A549 (cell line): Measurements from ENCODE around the gene FOXP1. TPM values are rescaled to one million over a fixed set of nuclear protein-coding genes. Genes with fewer than 3 reads are reported as not detected.

Experiments
- ATAC-seq, 2 experiments: fragments of 200-7000 bp in 1 of 2; fragments of >200 bp in 1 of 2; cut with Nextera tagmentation in 1 of 2; cut with Tn5 transposase in 1 of 2; 3 replicates each; pipeline versions ENCODE4 v1.8.0 to v1.9.1; 2018 to 2020; ENCODE audit warnings: mild to moderate bottlenecking in 1 of 2, moderate library complexity in 1 of 2
- CTCF ChIA-PET: fragments of 300-600 bp; sonication (Branson Sonifier 250); formaldehyde crosslinking; extraction: SDS; loops from one replicate; lab custom pipeline; 2021; ENCODE audit warnings: antibody characterized with exemption, inconsistent platforms; lab: Yijun Ruan, JAX
- POLR2A ChIA-PET: fragments of 350-600 bp; formaldehyde crosslinking; extraction: SDS; loops from one replicate; lab custom pipeline; 2021; ENCODE audit warnings: antibody characterized with exemption, inconsistent platforms; lab: Yijun Ruan, JAX
- DNase-seq, 2 experiments: peaks; one replicate each; pipeline versions ENCODE4 v3.0.0 to v3.0.0-alpha.2; 2011 to 2016; ENCODE audit warnings: low read depth in 1 of 2, low spot score in 1 of 2
- FAIRE-seq: peaks from 2 replicates; lab custom pipeline; 2011; peaks lifted over from hg19 to GRCh38; lab: Jason Lieb, UNC
- H3K27ac ChIP-seq, 2 experiments: fragments of >200 bp; sonication (Bioruptor Twin); formaldehyde crosslinking; 3 replicates each; pipeline ENCODE4 v1.5.1; 2016 to 2017
- H3K4me1 ChIP-seq: fragments of >200 bp; sonication (Bioruptor Twin); formaldehyde crosslinking; 3 replicates; pipeline ENCODE4 v1.6.1; 2016
- H3K4me2 ChIP-seq: fragments of >200 bp; sonication (Bioruptor Twin); formaldehyde crosslinking; 3 replicates; pipeline ENCODE4 v1.6.1; 2016
- H3K4me3 ChIP-seq: fragments of >200 bp; sonication (Bioruptor Twin); formaldehyde crosslinking; 3 replicates; pipeline ENCODE4 v1.5.1; 2016
- H3K9me3 ChIP-seq: fragments of >200 bp; sonication (Bioruptor Twin); formaldehyde crosslinking; 3 replicates; pipeline ENCODE4 v1.6.1; 2016
- ATOH8 ChIP-seq: fragments of 250-450 bp; sonication (Bioruptor Pico); IDR thresholded peaks from 2 replicates; pipeline ENCODE4 v1.5.0; 2020; ENCODE audit warnings: low read depth, mild to moderate bottlenecking, moderate library complexity
- CBX2 ChIP-seq: fragments of 200-600 bp; sonication (generic); IDR thresholded peaks from 2 replicates; pipeline ENCODE4 v1.6.1; 2016; ENCODE audit warnings: low read depth, mild to moderate bottlenecking, borderline replicate concordance
- CBX8 ChIP-seq: fragments of 200-600 bp; sonication (generic); IDR thresholded peaks from 2 replicates; pipeline ENCODE4 v1.6.1; 2016
- CEBPB ChIP-seq, 2 experiments: fragments of >200 bp in 1 of 2; sonication (Bioruptor Twin) in 1 of 2; formaldehyde crosslinking in 1 of 2; IDR thresholded peaks; 2 replicates each; pipeline ENCODE4 v1.6.1; 2012 to 2016
- CHD4 ChIP-seq: fragments of 200-600 bp; sonication (generic); IDR thresholded peaks from 2 replicates; pipeline ENCODE4 v1.6.1; 2016; ENCODE audit warnings: antibody characterized with exemption, mild to moderate bottlenecking, borderline replicate concordance
- EHF ChIP-seq: fragments of 250-450 bp; sonication (Bioruptor Pico); IDR thresholded peaks from 2 replicates; pipeline ENCODE4 v1.5.0; 2020; ENCODE audit warnings: mild to moderate bottlenecking
- EHMT2 ChIP-seq: fragments of 200-600 bp; sonication (generic); IDR thresholded peaks from 2 replicates; pipeline ENCODE4 v1.6.1; 2016; ENCODE audit warnings: antibody characterized with exemption, low read depth, mild to moderate bottlenecking, moderate library complexity
- ESRRA ChIP-seq: fragments of 150-350 bp; IDR thresholded peaks from 2 replicates; pipeline ENCODE4 v1.6.1; 2014; ENCODE audit warnings: mild to moderate bottlenecking, low read length, borderline replicate concordance
- FOSL2 ChIP-seq, 2 experiments: fragments of 450-650 bp in 1 of 2; fragments of >200 bp in 1 of 2; sonication (Bioruptor Twin) in 1 of 2; formaldehyde crosslinking; IDR thresholded peaks; 2 replicates each; pipeline versions ENCODE4 v1.5.0 to v1.6.1; 2016 to 2020; ENCODE audit warnings: mild to moderate bottlenecking in 1 of 2, moderate library complexity in 1 of 2
- HES2 ChIP-seq: fragments of >200 bp; sonication (Bioruptor Twin); formaldehyde crosslinking; IDR thresholded peaks from 2 replicates; pipeline ENCODE4 v1.6.1; 2016
- HOXB13 ChIP-seq: fragments of 250-450 bp; sonication (Bioruptor Pico); IDR thresholded peaks from 2 replicates; pipeline ENCODE4 v1.5.0; 2020; ENCODE audit warnings: low read depth, mild to moderate bottlenecking, moderate library complexity
- JUNB ChIP-seq: fragments of >200 bp; sonication (Bioruptor Twin); formaldehyde crosslinking; IDR thresholded peaks from 2 replicates; pipeline ENCODE4 v1.6.1; 2016
- KDM1A ChIP-seq: fragments of 200-600 bp; sonication (generic); IDR thresholded peaks from 2 replicates; pipeline ENCODE4 v1.6.1; 2016; ENCODE audit warnings: low read depth, mild to moderate bottlenecking
- KDM5A ChIP-seq: fragments of 200-600 bp; sonication (generic); IDR thresholded peaks from 2 replicates; pipeline ENCODE4 v1.6.1; 2016; ENCODE audit warnings: antibody characterized with exemption, mild to moderate bottlenecking
- MAZ ChIP-seq: fragments of 150-350 bp; IDR thresholded peaks from 2 replicates; pipeline ENCODE4 v1.6.1; 2014; ENCODE audit warnings: antibody characterized with exemption, low read depth, low read length, borderline replicate concordance
- NFE2L2 ChIP-seq: fragments of 150-350 bp; conservative IDR thresholded peaks from 2 replicates; pipeline ENCODE4 v1.6.1; 2014; ENCODE audit warnings: low read length
- NPAS2 ChIP-seq: fragments of 250-450 bp; sonication (Bioruptor Pico); IDR thresholded peaks from 2 replicates; pipeline ENCODE4 v1.8.0; 2022; ENCODE audit warnings: mild to moderate bottlenecking, moderate library complexity, borderline replicate concordance
- PBX3 ChIP-seq: IDR thresholded peaks from 2 replicates; pipeline ENCODE4 v1.6.1; 2012
- PHF8 ChIP-seq: fragments of 200-600 bp; sonication (generic); IDR thresholded peaks from 2 replicates; pipeline ENCODE4 v1.6.1; 2016; ENCODE audit warnings: low read depth, mild to moderate bottlenecking, antibody characterized with exemption, moderate library complexity, borderline replicate concordance
- POLR2A ChIP-seq: IDR thresholded peaks from 2 replicates; pipeline ENCODE4 v1.6.1; 2012; ENCODE audit warnings: mild to moderate bottlenecking, low read length
- POLR2AphosphoS2 ChIP-seq: conservative IDR thresholded peaks from 2 replicates; pipeline ENCODE4 v1.6.1; 2012; ENCODE audit warnings: low read length, improper control_type of control experiment, inconsistent platforms
- RAD21 ChIP-seq, 2 experiments: fragments of >200 bp in 1 of 2; sonication (Bioruptor Twin) in 1 of 2; formaldehyde crosslinking in 1 of 2; IDR thresholded peaks in 1 of 2; conservative IDR thresholded peaks in 1 of 2; 2 replicates in 1 of 2; 3 replicates in 1 of 2; pipeline ENCODE4 v1.6.1; 2012 to 2018; ENCODE audit warnings: inconsistent platforms in 1 of 2
- RNF2 ChIP-seq: fragments of 200-600 bp; sonication (generic); IDR thresholded peaks from 2 replicates; pipeline ENCODE4 v1.6.1; 2016; ENCODE audit warnings: low read depth, mild to moderate bottlenecking, antibody characterized with exemption, moderate library complexity, borderline replicate concordance
- TP53 ChIP-seq: fragments of 250-450 bp; sonication (Bioruptor Pico); IDR thresholded peaks from 2 replicates; pipeline ENCODE4 v1.5.0; 2021; ENCODE audit warnings: mild to moderate bottlenecking, moderate library complexity
- USF2 ChIP-seq: fragments of 450-650 bp; IDR thresholded peaks from 2 replicates; pipeline ENCODE4 v1.6.1; 2014; ENCODE audit warnings: antibody characterized with exemption
- WGBS: methylation state at CpG from one replicate; pipeline ENCODE4 v1.1.6; 2017; ENCODE audit errors: missing lambda C conversion rate; 5-methylcytosine and 5-hydroxymethylcytosine counted together
- polyA plus RNA-seq, 4 experiments: library from polyadenylated mRNA; depleted of rRNA in 3 of 4; stranded (reverse); fragments of >200 nt; fragmentation: RNase III in 1 of 4; extraction: RNeasy Plus Mini Kit Qiagen cat#74134 plus additional on column Dnase treatment in 1 of 4; gene quantifications; 2 replicates in 3 of 4; 3 replicates in 1 of 4; pipeline ENCODE4 v1.2.3, GENCODE V29; 2011 to 2017

Gene FOXP1
- polyA plus RNA-seq, 2 of the 4 experiments (the other 2 are of a cell fraction) = 12.8 to 13.9 TPM

- Histone ChIP-seq H3K4me3 (no peak overlapping the region), H3K4me2 (no peak overlapping the region), H3K4me1 (peaks cover 15% of the 10 kb centered on the region), H3K27ac (no peak overlapping the region), H3K9me3 (no peaks in the 10 kb centered on the region)
- POLR2A ChIA-PET = no interaction called here
- CTCF ChIA-PET = no interaction called here
- DNase-seq = no peak
- WGBS = 92% methylated on average over 8 of the region's 8 CpGs
- no peak for ATAC-seq
- no peak for TF ChIP-seq TP53 (CRISPR knock-in tag)
- no peak for TF ChIP-seq HOXB13 (CRISPR knock-in tag)
- no peak for TF ChIP-seq USF2
- TF ChIP-seq POLR2AphosphoS2 = no peak
- TF ChIP-seq ESRRA = no peak
- TF ChIP-seq RAD21 (conservative IDR thresholded peaks at IDR 0.05 in 1 of 2, IDR thresholded peaks at IDR 0.05 in 1 of 2) = no peak
- TF ChIP-seq RNF2 = no peak
- no peak for TF ChIP-seq PHF8
- TF ChIP-seq FOSL2 (IDR thresholded peaks at IDR 0.05) = no peak
- TF ChIP-seq FOSL2 (CRISPR knock-in tag; IDR thresholded peaks at IDR 0.05) = no peak
- FAIRE-seq = no peak
Measured at GRCh38 chr3:71240034-71240433, 343.5 kb downstream of the FOXP1 start.

GRCh38 chr3:71238355-71238757 is 345.2 kb downstream of the FOXP1 start:
- 89% methylated on average over 4 of the region's 4 CpGs for WGBS
- H3K4me3 ChIP-seq = no peak overlapping the region
- H3K9me3 ChIP-seq = no peaks in the 10 kb centered on the region
- CTCF ChIA-PET = interaction anchor here (0.7 to 1.4 kb wide), 3 partner anchors 12 to 29 kb away, joined by 3 to 4 read pairs (median 3); no protein-coding TSS in a partner anchor
- no peaks in the 10 kb centered on the region; the same call in 2 of the 3 replicates for H3K4me1 ChIP-seq
- no peak overlapping the region for H3K4me2 ChIP-seq
- DNase-seq (no peak), FAIRE-seq (no peak), ATAC-seq (no peak)
- POLR2A ChIA-PET = no interaction called here
- TF ChIP-seq NFE2L2 = no peak
- no peak for TF ChIP-seq USF2
- TF ChIP-seq KDM1A = no peak
- TF ChIP-seq CHD4 = no peak
- no peak for TF ChIP-seq POLR2A
- no peak for TF ChIP-seq EHF (CRISPR knock-in tag)
- no peak for TF ChIP-seq MAZ
- no peak for TF ChIP-seq JUNB
- TF ChIP-seq EHMT2 = no peak
- no peak for TF ChIP-seq TP53 (CRISPR knock-in tag)
- no peak for TF ChIP-seq CBX8
- no peak for TF ChIP-seq CBX2
- TF ChIP-seq KDM5A = no peak
- TF ChIP-seq ATOH8 = no peak
- no peak for TF ChIP-seq RAD21 (conservative IDR thresholded peaks at IDR 0.05 in 1 of 2, IDR thresholded peaks at IDR 0.05 in 1 of 2)
- no peak for TF ChIP-seq NPAS2 (CRISPR knock-in tag)
- TF ChIP-seq CEBPB (IDR thresholded peaks at IDR 0.05) = no peak
- no peak for TF ChIP-seq PBX3
- TF ChIP-seq HES2 = no peak
- H3K27ac ChIP-seq = no peak overlapping the region
